Right lung (tissue), 10 donors: ENCODE measurements around the gene ATAD5. TPM values are rescaled to one million over a fixed set of nuclear protein-coding genes. Genes with fewer than 3 reads are reported as not detected.
A peak's percentile ranks its signal among the peaks of the same experiment; 100 is the strongest.
"Not testable (repeated sequence)": the region's sequence is repeated elsewhere in the genome, so short reads cannot be mapped to it uniquely, and the experiment has no call there.

ENCODE experiments used
- DNase-seq, 2 donors: peaks; one replicate each; pipeline ENCODE4 v3.0.0-alpha.2; 2013
- long read RNA-seq, 8 donors: transcript quantifications; one replicate each; lab custom pipeline, GENCODE V29; 2026
- polyA plus RNA-seq, 5 donors: library from polyadenylated mRNA; unstranded; fragments of 120-200 nt; gene quantifications; one replicate each; pipeline versions ENCODE4 v1.2.1 to v1.2.3, GENCODE V29; 2013; ENCODE audit warnings: inconsistent platforms in 1 of 5, low replicate concordance in 1 of 5; ENCODE audit not compliant: insufficient read length in 5 of 5, insufficient read depth in 1 of 5

Gene ATAD5, protein sequence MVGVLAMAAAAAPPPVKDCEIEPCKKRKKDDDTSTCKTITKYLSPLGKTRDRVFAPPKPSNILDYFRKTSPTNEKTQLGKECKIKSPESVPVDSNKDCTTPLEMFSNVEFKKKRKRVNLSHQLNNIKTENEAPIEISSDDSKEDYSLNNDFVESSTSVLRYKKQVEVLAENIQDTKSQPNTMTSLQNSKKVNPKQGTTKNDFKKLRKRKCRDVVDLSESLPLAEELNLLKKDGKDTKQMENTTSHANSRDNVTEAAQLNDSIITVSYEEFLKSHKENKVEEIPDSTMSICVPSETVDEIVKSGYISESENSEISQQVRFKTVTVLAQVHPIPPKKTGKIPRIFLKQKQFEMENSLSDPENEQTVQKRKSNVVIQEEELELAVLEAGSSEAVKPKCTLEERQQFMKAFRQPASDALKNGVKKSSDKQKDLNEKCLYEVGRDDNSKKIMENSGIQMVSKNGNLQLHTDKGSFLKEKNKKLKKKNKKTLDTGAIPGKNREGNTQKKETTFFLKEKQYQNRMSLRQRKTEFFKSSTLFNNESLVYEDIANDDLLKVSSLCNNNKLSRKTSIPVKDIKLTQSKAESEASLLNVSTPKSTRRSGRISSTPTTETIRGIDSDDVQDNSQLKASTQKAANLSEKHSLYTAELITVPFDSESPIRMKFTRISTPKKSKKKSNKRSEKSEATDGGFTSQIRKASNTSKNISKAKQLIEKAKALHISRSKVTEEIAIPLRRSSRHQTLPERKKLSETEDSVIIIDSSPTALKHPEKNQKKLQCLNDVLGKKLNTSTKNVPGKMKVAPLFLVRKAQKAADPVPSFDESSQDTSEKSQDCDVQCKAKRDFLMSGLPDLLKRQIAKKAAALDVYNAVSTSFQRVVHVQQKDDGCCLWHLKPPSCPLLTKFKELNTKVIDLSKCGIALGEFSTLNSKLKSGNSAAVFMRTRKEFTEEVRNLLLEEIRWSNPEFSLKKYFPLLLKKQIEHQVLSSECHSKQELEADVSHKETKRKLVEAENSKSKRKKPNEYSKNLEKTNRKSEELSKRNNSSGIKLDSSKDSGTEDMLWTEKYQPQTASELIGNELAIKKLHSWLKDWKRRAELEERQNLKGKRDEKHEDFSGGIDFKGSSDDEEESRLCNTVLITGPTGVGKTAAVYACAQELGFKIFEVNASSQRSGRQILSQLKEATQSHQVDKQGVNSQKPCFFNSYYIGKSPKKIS (N-terminal part only)
- 10 to 100 TPM in 2 of 5 donors, 1 to 10 TPM in 3; 4.9 to 12.4 (median 9.7) TPM for polyA plus RNA-seq
- long read RNA-seq, donor 1, partial matches to known transcripts: 6 of 6 reads
- long read RNA-seq, donor 1, other reads (novel, unspliced or antisense): 0 of 6 reads
- long read RNA-seq, donor 2: 0 reads
- long read RNA-seq, donor 3, partial matches to known transcripts: 10 of 25 reads
- long read RNA-seq, donor 3, other reads (novel, unspliced or antisense): 15 of 25 reads
- long read RNA-seq, donor 4, partial matches to known transcripts: 13 of 23 reads
- long read RNA-seq, donor 4, other reads (novel, unspliced or antisense): 9 of 23 reads
- long read RNA-seq, donor 5: 0 reads
- long read RNA-seq, donor 6, partial matches to known transcripts: 0 of 7 reads
- long read RNA-seq, donor 6, other reads (novel, unspliced or antisense): 7 of 7 reads
- long read RNA-seq, donor 7, partial matches to known transcripts: 0 of 7 reads
- long read RNA-seq, donor 7, other reads (novel, unspliced or antisense): 7 of 7 reads
- long read RNA-seq, donor 8: 0 reads

DNA sequence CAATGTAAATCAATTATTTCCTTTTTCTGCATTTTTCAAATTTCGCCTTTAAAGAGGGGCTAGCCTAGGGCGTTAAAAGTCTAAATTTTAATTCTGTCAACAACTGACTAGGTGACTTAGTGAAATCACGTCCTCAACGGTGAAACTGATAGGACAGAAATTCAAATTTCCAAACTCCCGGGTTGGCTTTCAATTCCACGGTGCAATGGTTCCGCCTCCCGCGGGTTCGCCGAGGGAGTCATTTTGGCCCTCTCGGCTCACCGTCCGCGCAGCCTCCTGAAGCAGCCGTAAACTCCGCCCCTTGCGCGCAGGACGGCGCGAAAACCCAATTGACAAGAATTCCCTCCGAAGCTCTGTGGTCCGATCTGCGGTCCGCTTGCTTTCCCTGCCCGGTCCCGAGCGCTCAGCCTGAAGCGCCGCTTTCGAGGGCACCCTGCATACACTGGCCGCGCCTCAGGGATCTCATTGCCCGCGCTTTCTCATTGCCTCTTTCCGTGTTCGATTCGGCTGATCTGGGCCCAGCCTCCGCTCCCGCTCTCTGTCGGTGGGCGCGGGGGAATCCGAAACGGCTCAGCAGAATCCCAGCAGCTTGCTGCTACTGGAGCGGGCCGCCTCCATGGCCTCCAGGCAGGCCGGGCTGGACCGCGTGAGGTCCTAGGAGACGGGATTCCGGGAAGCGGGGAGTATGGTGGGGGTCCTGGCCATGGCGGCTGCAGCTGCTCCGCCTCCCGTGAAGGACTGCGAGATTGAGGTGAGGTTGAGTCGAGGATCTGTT is at the start of gene ATAD5:
Gene ATAD5, plus strand, starts transcription at position 304 of the 775 bp plus-strand sequence. Its CDS starts 382 bp downstream, at position 686.
- peak; percentile 90 for DNase-seq

GRCh38 chr17:30782206-30782605 is 49.6 kb upstream of the ATAD5 start:
- DNase-seq: no peak

- DNase-seq: no peak
Measured at GRCh38 chr17:30788918-30789317, 42.8 kb upstream of the ATAD5 start.

DNA sequence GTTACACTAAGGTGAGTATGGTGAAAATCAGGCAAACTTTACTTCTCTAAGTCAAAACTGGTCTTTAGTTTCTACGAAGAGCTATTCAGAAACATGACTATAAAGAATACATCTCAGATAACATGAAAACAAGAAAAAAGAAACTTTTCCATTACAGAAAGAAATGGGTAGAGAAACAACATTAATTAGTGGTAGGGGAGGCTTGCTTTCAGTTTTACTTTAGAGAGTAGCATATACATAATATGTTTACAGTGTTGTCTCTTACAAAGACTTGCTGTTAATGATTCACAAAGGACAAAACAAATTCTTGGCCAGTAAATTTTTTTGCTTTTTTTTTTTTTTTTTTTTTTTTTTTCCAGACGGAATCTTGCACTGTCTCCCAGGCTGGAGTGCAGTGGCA is 41.5 kb upstream of the ATAD5 start:
- no peak for DNase-seq

DNA sequence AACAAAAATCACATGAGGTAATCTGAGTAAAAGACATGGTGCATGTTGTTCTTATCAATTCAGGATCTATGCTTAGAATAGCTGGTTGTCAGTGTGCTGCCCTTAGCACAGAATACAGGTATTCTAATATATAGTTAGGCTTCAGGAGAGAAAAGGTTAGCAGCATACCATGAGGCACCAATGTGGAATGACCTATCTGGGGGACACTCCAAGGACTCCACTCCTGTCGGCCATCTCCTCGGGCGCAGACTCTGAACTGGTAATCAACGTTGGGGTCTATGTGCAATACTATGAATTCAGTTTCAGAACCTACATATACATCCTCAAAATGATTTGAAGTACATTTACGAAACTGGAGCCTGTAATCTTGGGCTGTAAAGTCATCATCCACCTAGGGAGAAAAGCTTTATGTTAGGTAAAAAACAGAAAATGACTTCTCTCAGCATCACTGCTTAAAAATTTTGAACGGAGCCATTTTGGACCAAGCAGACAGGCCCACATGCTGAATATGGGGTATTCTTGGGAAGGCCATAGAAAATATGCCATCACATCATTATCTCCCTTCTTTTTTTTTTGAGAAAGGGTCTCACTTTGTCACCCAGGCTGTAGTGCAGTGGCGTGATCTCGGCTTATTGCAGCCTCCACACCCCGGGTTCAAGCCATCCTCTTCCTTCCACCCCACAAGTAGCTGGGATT is 38.3 kb upstream of the ATAD5 start:
- no peak for DNase-seq

DNA sequence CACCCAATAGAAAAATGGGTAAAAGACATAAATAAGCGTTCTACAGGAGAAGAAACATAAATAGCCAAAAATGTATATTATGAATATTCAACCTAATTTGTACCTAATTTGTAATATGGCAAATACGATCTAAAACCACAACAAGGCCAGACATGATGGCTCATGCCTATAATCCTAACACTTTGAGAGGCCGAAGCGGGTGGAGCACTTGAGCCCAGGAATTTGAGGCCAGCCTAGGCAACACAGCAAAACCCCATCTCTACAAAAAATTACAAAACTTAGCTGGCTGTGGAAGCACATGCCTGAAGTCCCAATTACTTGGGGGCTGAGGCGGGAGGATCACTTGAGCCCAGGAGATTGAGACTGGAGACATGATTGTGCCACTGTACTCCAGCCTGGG is 37.4 kb upstream of the ATAD5 start:
- DNase-seq: no peak

- no peak for DNase-seq
Measured at GRCh38 chr17:30796016-30796415, 35.8 kb upstream of the ATAD5 start.

GRCh38 chr17:30801671-30802070 is 30.1 kb upstream of the ATAD5 start:
- DNase-seq: no peak

GRCh38 chr17:30805944-30806456 is 25.8 kb upstream of the ATAD5 start:
- DNase-seq: no peak

DNA sequence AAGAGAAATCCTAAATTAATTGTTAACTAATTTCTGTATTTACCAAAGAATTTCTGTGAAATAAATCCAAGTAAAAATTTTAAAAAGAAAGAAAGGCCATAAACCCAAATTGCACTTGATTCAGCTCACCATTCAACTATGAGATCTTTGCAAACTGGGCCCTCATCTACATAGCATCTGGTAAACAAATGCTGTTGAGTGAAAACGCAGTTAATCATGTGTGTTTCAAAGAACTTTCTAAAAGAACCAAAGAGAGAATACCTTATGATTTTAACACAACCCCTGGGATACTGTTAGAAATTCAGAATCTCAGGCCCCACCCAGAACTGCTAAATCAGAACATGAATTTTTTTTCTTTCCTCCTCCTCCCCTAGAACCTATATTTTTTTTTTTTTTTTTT is 23.9 kb upstream of the ATAD5 start:
- no peak for DNase-seq

DNA sequence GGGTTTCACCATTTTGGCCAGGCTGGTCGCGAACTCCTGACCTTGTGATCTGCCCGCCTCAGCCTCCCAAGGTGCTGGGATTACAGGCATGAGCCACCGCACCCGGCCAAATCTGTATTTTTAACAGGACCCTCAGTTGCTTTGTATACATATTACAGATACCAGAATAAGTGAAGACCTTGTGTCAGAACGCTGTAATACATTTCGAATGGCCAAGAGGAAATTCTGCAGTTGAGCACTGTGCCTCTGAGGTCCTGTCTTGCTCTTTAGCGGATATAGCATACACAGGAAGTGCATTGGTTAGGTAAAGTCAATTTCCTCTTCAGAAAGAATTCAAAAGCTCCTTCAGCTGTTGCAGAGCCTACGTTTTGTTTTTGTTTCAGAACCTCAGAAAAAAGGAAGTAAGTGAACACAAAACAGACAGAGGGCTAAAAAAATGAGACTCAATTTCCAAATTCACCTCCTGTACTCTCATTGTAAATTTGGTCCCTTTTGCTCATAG is 22.9 kb upstream of the ATAD5 start:
- DNase-seq: no peak

DNA sequence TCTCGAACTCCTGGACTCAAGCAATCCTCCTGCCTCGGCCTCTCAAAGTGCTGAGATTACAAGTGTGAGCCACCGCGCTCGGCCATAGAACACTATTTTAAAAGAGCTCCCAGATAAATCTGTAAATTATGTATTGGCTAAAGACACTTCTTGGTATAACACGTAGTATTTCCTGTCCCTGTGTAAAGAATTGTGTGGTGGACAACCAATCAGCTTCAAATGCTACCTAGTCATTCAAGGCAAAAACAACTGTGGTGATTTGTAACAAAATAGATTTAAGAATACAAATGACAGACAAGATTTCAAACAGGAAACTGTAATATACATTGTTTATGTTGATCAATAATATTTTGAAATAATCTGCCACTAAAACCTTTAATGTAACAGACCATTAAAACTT is 21.9 kb upstream of the ATAD5 start:
- no peak for DNase-seq

DNA sequence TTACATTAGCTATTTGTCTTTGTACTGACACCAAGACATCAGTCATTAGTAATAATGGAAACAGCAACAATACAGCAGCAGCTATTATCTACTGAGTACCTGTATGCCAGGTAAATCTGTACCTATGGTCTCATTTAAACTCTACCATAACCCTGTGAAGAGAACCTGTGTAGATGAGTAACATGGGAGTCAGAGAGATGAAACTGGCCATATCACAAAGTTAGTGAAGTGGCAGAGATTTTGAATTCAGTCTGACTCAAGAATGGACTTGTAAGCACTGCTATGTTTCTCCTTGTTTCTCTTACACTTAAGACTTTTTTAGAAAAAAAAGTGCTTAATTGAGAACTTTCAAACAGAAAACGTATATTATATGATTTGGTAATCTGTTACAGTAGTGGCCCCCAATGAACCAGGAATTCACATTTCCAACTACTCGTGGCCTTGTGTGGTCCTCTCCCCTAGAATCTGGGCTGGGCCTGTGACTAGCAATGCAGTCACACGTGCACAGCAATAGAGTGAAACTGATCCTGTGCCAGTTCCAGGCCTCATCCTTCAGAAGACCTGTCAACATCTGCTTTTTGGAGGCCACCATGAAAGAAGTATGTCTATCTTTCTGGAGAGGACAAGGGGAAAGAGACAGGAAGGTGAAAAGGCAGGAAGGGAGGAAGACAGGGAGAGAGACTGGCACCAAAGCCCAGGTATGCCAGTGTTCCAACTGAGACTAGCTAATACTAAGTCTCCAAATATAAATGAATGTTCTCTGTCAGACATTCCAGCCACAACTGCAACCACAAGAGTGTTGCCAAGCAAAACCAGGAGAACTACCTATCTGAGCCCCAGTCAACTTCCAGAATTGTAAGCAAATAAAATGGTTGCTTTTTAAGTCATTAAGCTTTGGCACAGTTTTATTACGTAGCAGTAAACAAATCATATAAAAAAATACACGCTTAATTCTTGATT is 19.3 kb upstream of the ATAD5 start:
- DNase-seq: no peak

GRCh38 chr17:30814236-30814635 is 17.5 kb upstream of the ATAD5 start:
- not testable (repeated sequence) for DNase-seq

- DNase-seq: not testable (repeated sequence)
Measured at GRCh38 chr17:30814860-30815259, 16.9 kb upstream of the ATAD5 start.

- no peak for DNase-seq
Measured at GRCh38 chr17:30816165-30816564, 15.6 kb upstream of the ATAD5 start.

DNA sequence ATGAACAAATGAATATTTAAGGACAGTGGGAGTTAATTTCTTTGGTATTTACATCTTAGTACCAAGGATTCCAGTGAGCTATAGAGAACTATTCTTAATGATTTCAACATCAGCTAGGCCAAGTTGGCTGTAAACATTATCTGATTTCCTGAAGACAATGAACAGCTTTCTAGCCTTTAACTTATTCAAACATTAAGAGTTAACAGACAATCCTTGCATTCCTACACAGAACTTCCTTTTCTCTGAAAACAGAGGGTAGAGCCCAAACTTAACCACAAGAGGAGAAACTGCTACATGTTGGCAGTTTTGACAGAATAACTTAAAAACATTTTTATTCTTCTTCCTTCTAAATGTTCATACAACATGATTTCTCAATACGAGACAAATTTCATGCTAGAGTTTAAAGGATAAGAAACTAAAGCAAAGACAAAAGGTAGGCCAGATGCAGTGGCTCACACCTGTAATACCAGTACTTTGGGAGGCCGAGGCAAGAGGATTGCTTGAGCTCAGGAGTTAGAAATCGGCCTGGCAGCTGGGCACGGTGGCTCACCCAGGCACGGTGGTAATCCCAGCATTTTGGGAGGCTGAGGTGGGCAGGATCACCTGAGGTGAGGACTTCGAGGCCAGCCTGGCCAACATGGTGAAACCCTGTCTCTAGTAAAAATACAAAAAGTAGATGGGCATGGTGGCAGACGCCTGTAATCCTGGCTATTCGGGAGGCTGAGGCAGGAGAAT is 11.6 kb upstream of the ATAD5 start:
- no peak for DNase-seq
